ENCODE data around the gene HK2. TPM values are rescaled to one million over a fixed set of nuclear protein-coding genes. Genes with fewer than 3 reads are reported as not detected.

Gene HK2
- total and polyA plus RNA-seq, 4 donors: 1.1 to 26.4 (median 13.9) TPM

DNA sequence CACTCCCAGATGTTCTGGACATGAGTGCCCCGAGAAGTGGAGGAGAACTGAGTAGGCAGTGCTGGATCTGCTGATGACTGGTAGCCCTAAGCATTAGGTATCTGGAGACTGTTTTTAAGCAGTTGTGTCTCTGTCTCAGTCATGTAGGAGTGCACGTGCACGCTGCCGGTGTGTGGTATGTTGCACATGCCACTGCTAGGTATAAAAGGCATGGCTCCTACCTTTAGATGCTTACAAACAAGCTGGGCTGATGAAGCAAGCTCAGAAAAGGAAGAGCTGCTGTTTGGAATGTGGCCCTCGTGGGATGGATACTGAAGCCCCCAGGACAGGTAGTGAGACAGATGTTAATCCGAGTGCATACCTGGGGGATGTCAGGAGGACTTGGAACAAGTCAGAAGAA is 49.1 kb downstream of the HK2 start:
- no peak for ATAC-seq (ENCODE audit: low FRiP score)
- Histone ChIP-seq H3K27me3 (ENCODE audit: control insufficient read depth in 1 of 2, insufficient read depth in 2 of 2, low read length in 1 of 2) (no peaks in the 10 kb centered on the region), H3K36me3 (ENCODE audit: control insufficient read depth in 1 of 2, insufficient read depth in 2 of 2, low read length in 1 of 2) (peaks cover 4 to 15% of the 10 kb centered on the region in 2 donors), H3K4me3 (ENCODE audit: low read length in 2 of 2) (no peak overlapping the region), H3K4me1 (ENCODE audit: control insufficient read depth in 1 of 2, insufficient read depth in 2 of 2, low read length in 2 of 2) (no peaks in the 10 kb centered on the region), H3K9me3 (ENCODE audit: control insufficient read depth, low read length) (no peaks in the 10 kb centered on the region), H3K27ac (ENCODE audit: low read depth in 1 of 2, low read length in 2 of 2) (no peak overlapping the region)
- intact Hi-C loops (cut with DNase I): no loop called here
- no peak for DNase-seq
- WGBS, 2 donors: 92 to 95% methylated on average over 6 of the region's 6 CpGs

DNA sequence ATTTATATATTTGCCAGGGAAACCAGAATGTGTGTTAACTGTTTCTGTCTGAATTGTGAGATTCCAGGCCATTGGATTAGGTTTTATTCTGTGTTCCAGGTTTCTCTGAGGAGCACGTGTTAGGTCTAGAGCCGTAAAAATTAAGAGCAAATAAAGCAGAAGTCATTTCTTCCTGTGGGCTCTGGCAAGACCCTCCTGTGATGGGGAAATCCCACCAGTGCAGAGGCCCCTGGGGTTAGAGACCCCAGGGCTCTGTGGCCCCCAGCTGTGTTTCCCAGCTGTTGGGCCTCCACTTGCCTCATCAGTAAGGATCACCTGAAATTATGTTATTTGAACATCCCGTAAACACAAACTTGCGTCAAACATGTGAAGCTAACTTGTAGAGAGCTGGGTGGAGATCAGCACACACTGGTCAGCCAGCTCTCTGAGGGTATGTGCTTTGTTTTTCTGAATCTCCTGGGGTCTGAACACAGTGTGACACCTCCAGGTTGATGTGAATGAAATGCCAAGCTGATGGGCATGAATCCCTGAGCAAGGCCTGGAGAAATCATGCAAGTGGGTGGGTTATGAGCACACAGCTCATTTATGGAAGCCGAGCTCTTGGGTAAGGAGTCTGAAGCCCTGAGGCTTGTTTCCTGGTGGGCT is 50.3 kb downstream of the HK2 start:
- ATAC-seq (ENCODE audit: low FRiP score): no peak
- Histone ChIP-seq H3K4me3 (ENCODE audit: low read length in 2 of 2) (no peak overlapping the region), H3K27ac (ENCODE audit: low read depth in 1 of 2, low read length in 2 of 2) (no peak overlapping the region), H3K27me3 (ENCODE audit: control insufficient read depth in 1 of 2, insufficient read depth in 2 of 2, low read length in 1 of 2) (no peaks in the 10 kb centered on the region), H3K4me1 (ENCODE audit: control insufficient read depth in 1 of 2, insufficient read depth in 2 of 2, low read length in 2 of 2) (no peaks in the 10 kb centered on the region), H3K9me3 (ENCODE audit: control insufficient read depth, low read length) (no peaks in the 10 kb centered on the region), H3K36me3 (ENCODE audit: control insufficient read depth in 1 of 2, insufficient read depth in 2 of 2, low read length in 1 of 2) (peaks cover 6 to 18% of the 10 kb centered on the region in 2 donors)
- WGBS, 2 donors: 93 to 95% methylated on average over 5 of the region's 5 CpGs
- intact Hi-C loops (cut with DNase I): no loop called here
- DNase-seq: no peak

DNA sequence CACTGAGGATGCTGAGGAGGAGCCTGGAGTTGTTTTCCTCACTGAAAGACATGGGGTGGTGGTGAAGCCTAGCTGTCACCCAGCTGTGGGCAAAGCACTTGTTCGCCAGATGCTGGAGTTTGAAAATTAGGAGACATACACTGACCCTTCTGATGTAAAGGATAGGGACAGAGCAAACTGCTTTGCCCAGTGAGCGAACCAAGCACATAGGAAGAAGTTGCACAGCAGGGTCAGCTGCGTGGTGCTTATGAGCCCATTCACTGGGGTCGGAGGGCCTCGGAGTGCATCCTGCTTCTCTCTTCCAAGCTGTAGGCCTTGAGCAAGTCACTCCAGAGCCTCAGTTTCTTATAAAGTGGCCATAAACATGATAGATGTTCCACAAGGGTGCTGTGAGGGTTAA is 50.9 kb downstream of the HK2 start:
- H3K36me3 ChIP-seq (ENCODE audit: control insufficient read depth in 1 of 2, insufficient read depth in 2 of 2, low read length in 1 of 2): peaks cover 8 to 18% of the 10 kb centered on the region in 2 donors
- intact Hi-C loops (cut with DNase I): no loop called here
- no peaks in the 10 kb centered on the region for H3K27me3 ChIP-seq (ENCODE audit: control insufficient read depth in 1 of 2, insufficient read depth in 2 of 2, low read length in 1 of 2)
- DNase-seq (no peak), ATAC-seq (ENCODE audit: low FRiP score) (no peak)
- no peaks in the 10 kb centered on the region for H3K9me3 ChIP-seq (ENCODE audit: control insufficient read depth, low read length)
- H3K4me3 ChIP-seq (ENCODE audit: low read length in 2 of 2): no peak overlapping the region
- no peaks in the 10 kb centered on the region for H3K4me1 ChIP-seq (ENCODE audit: control insufficient read depth in 1 of 2, insufficient read depth in 2 of 2, low read length in 2 of 2)
- no peak overlapping the region for H3K27ac ChIP-seq (ENCODE audit: low read depth in 1 of 2, low read length in 2 of 2)
- 93 to 97% methylated on average over 5 of the region's 5 CpGs for WGBS, 2 donors

DNA sequence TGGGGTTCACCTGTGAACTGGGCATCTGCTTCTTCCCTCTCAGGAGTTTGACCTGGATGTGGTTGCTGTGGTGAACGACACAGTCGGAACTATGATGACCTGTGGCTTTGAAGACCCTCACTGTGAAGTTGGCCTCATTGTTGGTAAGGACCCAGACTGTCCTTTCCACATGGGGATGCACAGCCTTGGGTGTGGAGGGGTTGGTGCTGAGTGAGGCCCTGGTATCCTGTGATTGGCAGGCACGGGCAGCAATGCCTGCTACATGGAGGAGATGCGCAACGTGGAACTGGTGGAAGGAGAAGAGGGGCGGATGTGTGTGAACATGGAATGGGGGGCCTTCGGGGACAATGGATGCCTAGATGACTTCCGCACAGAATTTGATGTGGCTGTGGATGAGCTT is 52.3 kb downstream of the HK2 start:
- H3K27ac ChIP-seq (ENCODE audit: low read depth in 1 of 2, low read length in 2 of 2): no peak overlapping the region
- H3K4me1 ChIP-seq (ENCODE audit: control insufficient read depth in 1 of 2, insufficient read depth in 2 of 2, low read length in 2 of 2): no peaks in the 10 kb centered on the region
- DNase-seq (no peak), ATAC-seq (ENCODE audit: low FRiP score) (no peak)
- WGBS, 2 donors: 90 to 96% methylated on average over 8 of the region's 8 CpGs
- no peaks in the 10 kb centered on the region for H3K9me3 ChIP-seq (ENCODE audit: control insufficient read depth, low read length)
- intact Hi-C loops (cut with DNase I): no loop called here
- no peaks in the 10 kb centered on the region for H3K27me3 ChIP-seq (ENCODE audit: control insufficient read depth in 1 of 2, insufficient read depth in 2 of 2, low read length in 1 of 2)
- peaks cover 12 to 18% of the 10 kb centered on the region in 2 donors for H3K36me3 ChIP-seq (ENCODE audit: control insufficient read depth in 1 of 2, insufficient read depth in 2 of 2, low read length in 1 of 2)
- no peak overlapping the region for H3K4me3 ChIP-seq (ENCODE audit: low read length in 2 of 2)

DNA sequence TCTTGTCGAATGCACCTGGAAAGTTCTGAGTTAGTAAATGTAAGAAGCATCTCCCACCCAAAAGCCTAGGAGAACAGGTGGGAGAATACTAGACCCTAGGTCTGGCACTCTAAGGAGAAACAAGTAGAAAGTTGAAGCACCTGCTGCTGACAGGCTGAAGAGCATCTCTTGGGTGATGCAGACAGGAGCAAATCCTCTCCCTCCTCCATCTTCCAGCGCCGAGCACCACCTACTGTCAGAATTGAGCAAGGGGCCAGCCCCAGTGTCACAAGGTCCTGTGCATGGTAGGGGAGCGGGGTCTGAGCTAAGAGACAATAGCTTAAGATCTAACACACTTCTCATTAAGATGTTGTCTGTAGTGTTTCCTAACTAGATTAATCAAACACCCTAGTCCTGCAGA is 52.9 kb downstream of the HK2 start:
- ATAC-seq (ENCODE audit: low FRiP score) (no peak), DNase-seq (no peak)
- no peak overlapping the region for H3K4me3 ChIP-seq (ENCODE audit: low read length in 2 of 2)
- H3K27ac ChIP-seq (ENCODE audit: low read depth in 1 of 2, low read length in 2 of 2): no peak overlapping the region
- 82 to 90% methylated on average over 4 of the region's 4 CpGs for WGBS, 2 donors
- H3K9me3 ChIP-seq (ENCODE audit: control insufficient read depth, low read length): no peaks in the 10 kb centered on the region
- no peaks in the 10 kb centered on the region for H3K4me1 ChIP-seq (ENCODE audit: control insufficient read depth in 1 of 2, insufficient read depth in 2 of 2, low read length in 2 of 2)
- peaks cover 12 to 18% of the 10 kb centered on the region in 2 donors for H3K36me3 ChIP-seq (ENCODE audit: control insufficient read depth in 1 of 2, insufficient read depth in 2 of 2, low read length in 1 of 2)
- no peaks in the 10 kb centered on the region for H3K27me3 ChIP-seq (ENCODE audit: control insufficient read depth in 1 of 2, insufficient read depth in 2 of 2, low read length in 1 of 2)
- intact Hi-C loops (cut with DNase I): no loop called here

DNA sequence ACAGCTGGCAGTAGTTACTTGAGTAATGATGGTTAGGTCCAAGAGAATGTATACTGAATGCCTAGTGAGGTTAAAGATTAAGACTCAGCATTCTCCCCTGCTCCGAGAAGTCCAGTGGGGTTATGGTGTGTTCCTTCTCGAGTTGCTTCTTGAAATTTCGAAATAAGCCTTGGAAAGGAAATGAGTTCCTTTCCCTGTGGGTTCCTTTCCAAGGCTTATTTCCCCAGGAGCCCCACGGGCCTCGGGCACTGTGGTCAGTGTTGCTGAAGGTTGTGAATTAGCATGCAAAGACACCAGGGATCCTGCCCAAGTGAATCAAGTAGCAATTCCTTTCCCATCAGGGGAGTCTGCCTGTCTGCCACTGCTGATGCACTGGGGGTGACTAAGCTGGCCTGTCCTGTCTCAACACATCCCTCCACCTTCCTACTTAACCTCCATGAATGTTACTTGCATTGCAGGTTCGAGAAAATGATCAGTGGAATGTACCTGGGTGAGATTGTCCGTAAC is 53.6 kb downstream of the HK2 start:
- intact Hi-C loops (cut with DNase I): no loop called here
- no peak overlapping the region for H3K4me3 ChIP-seq (ENCODE audit: low read length in 2 of 2)
- H3K4me1 ChIP-seq (ENCODE audit: control insufficient read depth in 1 of 2, insufficient read depth in 2 of 2, low read length in 2 of 2): no peaks in the 10 kb centered on the region
- 66 to 72% methylated on average over 7 of the region's 7 CpGs for WGBS, 2 donors
- no peaks in the 10 kb centered on the region for H3K27me3 ChIP-seq (ENCODE audit: control insufficient read depth in 1 of 2, insufficient read depth in 2 of 2, low read length in 1 of 2)
- no peak for ATAC-seq (ENCODE audit: low FRiP score)
- DNase-seq: no peak
- H3K9me3 ChIP-seq (ENCODE audit: control insufficient read depth, low read length): no peaks in the 10 kb centered on the region
- H3K36me3 ChIP-seq (ENCODE audit: control insufficient read depth in 1 of 2, insufficient read depth in 2 of 2, low read length in 1 of 2): peaks cover 12 to 18% of the 10 kb centered on the region in 2 donors
- H3K27ac ChIP-seq (ENCODE audit: low read depth in 1 of 2, low read length in 2 of 2): no peak overlapping the region

DNA sequence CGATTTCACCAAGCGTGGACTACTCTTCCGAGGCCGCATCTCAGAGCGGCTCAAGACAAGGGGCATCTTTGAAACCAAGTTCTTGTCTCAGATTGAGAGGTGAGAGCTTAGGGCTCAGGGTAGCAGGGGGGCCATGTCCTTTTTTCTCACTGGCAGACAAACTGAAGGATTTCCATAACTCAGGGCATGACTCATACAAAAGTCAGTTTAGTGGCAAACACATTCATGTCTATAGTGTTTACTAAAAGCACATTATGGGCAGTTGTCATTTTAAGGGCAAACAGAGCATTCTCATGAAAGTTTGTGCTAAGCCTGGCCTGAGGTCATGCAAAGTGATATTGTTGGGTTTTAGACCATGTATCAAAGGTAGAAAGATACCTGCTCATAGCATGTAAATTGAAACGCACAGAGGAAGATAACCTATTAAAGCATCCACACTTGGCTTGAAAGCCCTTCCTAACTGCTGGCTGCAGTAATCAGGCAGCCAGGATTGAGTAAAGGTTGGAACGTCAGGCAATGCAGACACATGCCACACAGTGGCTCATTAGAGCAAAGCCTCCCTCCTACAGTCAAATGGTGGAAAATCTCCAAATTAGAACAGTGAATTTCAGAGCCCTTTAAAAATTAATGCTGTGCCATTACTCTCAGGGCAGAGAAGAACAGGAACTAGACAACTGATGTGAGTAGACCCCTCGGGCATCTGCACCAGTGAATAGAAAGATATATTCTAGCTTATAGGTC is 54.2 kb downstream of the HK2 start:
- Histone ChIP-seq H3K9me3 (ENCODE audit: control insufficient read depth, low read length) (no peaks in the 10 kb centered on the region), H3K36me3 (ENCODE audit: control insufficient read depth in 1 of 2, insufficient read depth in 2 of 2, low read length in 1 of 2) (peaks cover 9 to 14% of the 10 kb centered on the region in 2 donors), H3K4me1 (ENCODE audit: control insufficient read depth in 1 of 2, insufficient read depth in 2 of 2, low read length in 2 of 2) (no peaks in the 10 kb centered on the region), H3K27me3 (ENCODE audit: control insufficient read depth in 1 of 2, insufficient read depth in 2 of 2, low read length in 1 of 2) (no peaks in the 10 kb centered on the region), H3K4me3 (ENCODE audit: low read length in 2 of 2) (no peak overlapping the region), H3K27ac (ENCODE audit: low read depth in 1 of 2, low read length in 2 of 2) (no peak overlapping the region)
- ATAC-seq (ENCODE audit: low FRiP score) (no peak), DNase-seq (no peak)
- intact Hi-C loops (cut with DNase I): no loop called here
- WGBS, 2 donors: 88% methylated on average over 8 of the region's 8 CpGs

DNA sequence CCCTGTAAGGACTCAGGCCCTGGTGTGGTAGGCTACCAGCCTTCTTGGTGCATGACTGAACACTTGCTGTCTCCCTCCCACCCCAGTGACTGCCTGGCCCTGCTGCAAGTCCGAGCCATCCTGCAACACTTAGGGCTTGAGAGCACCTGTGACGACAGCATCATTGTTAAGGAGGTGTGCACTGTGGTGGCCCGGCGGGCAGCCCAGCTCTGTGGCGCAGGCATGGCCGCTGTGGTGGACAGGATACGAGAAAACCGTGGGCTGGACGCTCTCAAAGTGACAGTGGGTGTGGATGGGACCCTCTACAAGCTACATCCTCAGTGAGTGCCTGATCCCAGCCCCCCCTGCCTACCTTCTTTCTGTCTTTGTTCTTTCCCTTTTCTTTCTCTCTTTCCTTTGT is 55.2 kb downstream of the HK2 start:
- Histone ChIP-seq H3K27ac (ENCODE audit: low read depth in 1 of 2, low read length in 2 of 2) (no peak overlapping the region), H3K27me3 (ENCODE audit: control insufficient read depth in 1 of 2, insufficient read depth in 2 of 2, low read length in 1 of 2) (no peaks in the 10 kb centered on the region), H3K4me3 (ENCODE audit: low read length in 2 of 2) (no peak overlapping the region), H3K36me3 (ENCODE audit: control insufficient read depth in 1 of 2, insufficient read depth in 2 of 2, low read length in 1 of 2) (peaks cover 8 to 13% of the 10 kb centered on the region in 2 donors), H3K4me1 (ENCODE audit: control insufficient read depth in 1 of 2, insufficient read depth in 2 of 2, low read length in 2 of 2) (no peaks in the 10 kb centered on the region), H3K9me3 (ENCODE audit: control insufficient read depth, low read length) (no peaks in the 10 kb centered on the region)
- 94 to 95% methylated on average over 9 of the region's 9 CpGs for WGBS, 2 donors
- intact Hi-C loops (cut with DNase I): no loop called here
- no peak for ATAC-seq (ENCODE audit: low FRiP score)
- no peak for DNase-seq

DNA sequence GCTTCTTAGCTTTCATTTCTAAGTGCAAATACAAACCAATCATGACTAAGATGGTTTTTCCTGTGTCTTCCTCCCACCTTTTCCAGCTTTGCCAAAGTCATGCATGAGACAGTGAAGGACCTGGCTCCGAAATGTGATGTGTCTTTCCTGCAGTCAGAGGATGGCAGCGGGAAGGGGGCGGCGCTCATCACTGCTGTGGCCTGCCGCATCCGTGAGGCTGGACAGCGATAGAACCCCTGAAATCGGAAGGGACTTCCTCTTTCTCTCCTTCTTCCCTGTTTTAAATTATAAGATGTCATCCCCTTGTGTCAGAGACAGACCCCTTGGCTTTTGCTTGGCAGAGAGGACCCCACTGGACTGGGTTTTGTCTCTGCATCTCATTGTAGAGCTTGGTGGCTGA is 56.8 kb downstream of the HK2 start:
- no peaks in the 10 kb centered on the region for H3K27me3 ChIP-seq (ENCODE audit: control insufficient read depth in 1 of 2, insufficient read depth in 2 of 2, low read length in 1 of 2)
- 92 to 96% methylated on average over 8 of the region's 8 CpGs for WGBS, 2 donors
- DNase-seq (no peak), ATAC-seq (ENCODE audit: low FRiP score) (no peak)
- intact Hi-C loops (cut with DNase I): no loop called here
- H3K4me1 ChIP-seq (ENCODE audit: control insufficient read depth in 1 of 2, insufficient read depth in 2 of 2, low read length in 2 of 2): no peaks in the 10 kb centered on the region
- H3K27ac ChIP-seq (ENCODE audit: low read depth in 1 of 2, low read length in 2 of 2): no peak overlapping the region
- no peaks in the 10 kb centered on the region for H3K9me3 ChIP-seq (ENCODE audit: control insufficient read depth, low read length)
- H3K4me3 ChIP-seq (ENCODE audit: low read length in 2 of 2): no peak overlapping the region
- H3K36me3 ChIP-seq (ENCODE audit: control insufficient read depth in 1 of 2, insufficient read depth in 2 of 2, low read length in 1 of 2): peaks cover 8 to 11% of the 10 kb centered on the region in 2 donors

Measured in aorta (tissue), 5 donors.